Body of pancreas (tissue), 4 donors: Measurements from ENCODE around the gene C14orf119.
"Not testable (repeated sequence)": the region's sequence is repeated elsewhere in the genome, so short reads cannot be mapped to it uniquely, and the experiment has no call there.

Experiments used
- POLR2A ChIP-seq, 3 donors: fragments of 450-650 bp; IDR thresholded peaks; one replicate each; pipeline ENCODE4 v1.6.1; 2016; ENCODE audit warnings: antibody characterized with exemption in 3 of 3, mild to moderate bottlenecking in 2 of 3
- TF ChIP-seq, protein P1 (sequence below), 7 experiments: fragments of 450-650 bp in 4 of 7; fragments of 200-600 bp in 3 of 7; sonication (generic) in 3 of 7; IDR thresholded peaks; one replicate each; pipeline ENCODE4 v1.5.1; 2016 to 2019; ENCODE audit warnings: antibody characterized with exemption in 7 of 7

DNA sequence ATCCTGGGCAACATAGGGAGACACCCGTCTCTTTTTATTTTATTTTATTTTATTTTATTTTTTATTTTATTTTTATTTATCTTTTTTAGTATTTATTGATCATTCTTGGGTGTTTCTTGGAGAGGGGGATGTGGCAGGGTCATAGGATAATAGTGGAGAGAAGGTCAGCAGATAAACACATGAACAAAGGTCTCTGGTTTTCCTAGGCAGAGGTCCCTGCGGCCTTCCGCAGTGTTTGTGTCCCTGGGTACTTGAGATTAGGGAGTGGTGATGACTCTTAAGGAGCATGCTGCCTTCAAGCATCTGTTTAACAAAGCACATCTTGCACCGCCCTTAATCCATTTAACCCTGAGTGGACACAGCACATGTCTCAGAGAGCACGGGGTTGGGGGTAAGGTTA is 12.3 kb downstream of the C14orf119 start:
- TF ChIP-seq, protein P1, sequence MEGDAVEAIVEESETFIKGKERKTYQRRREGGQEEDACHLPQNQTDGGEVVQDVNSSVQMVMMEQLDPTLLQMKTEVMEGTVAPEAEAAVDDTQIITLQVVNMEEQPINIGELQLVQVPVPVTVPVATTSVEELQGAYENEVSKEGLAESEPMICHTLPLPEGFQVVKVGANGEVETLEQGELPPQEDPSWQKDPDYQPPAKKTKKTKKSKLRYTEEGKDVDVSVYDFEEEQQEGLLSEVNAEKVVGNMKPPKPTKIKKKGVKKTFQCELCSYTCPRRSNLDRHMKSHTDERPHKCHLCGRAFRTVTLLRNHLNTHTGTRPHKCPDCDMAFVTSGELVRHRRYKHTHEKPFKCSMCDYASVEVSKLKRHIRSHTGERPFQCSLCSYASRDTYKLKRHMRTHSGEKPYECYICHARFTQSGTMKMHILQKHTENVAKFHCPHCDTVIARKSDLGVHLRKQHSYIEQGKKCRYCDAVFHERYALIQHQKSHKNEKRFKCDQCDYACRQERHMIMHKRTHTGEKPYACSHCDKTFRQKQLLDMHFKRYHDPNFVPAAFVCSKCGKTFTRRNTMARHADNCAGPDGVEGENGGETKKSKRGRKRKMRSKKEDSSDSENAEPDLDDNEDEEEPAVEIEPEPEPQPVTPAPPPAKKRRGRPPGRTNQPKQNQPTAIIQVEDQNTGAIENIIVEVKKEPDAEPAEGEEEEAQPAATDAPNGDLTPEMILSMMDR (IDR thresholded peaks at IDR 0.05): not testable (repeated sequence)
- TF ChIP-seq POLR2A (IDR thresholded peaks at IDR 0.05): not testable (repeated sequence)
